ENCODE data around the gene FOXN3. TPM values are rescaled to one million over a fixed set of nuclear protein-coding genes. Genes with fewer than 3 reads are reported as not detected.

FOXN3 gene
- total RNA-seq, 2 experiments from 2014 or later: 124 to 127 TPM

DNA sequence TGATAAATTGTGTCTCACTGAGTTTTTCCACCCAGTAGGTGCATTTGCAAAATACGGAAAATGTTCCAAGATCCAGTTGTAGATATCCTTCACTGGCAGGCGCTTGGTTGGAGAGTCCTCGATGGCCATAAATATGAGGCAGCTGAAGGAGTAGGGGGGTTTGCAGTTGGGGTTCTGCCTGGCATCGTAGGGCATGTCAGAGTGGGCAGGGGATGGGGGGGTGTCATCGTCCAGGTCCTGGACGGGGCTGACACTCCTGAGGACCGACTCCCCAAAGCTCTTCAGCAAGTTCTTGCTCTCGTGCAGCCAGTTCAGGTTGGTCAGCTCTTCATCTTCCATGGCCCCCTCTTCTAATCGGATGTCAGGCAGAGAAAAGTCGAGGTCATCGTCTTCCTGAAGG lies 5.1 kb downstream of the FOXN3 start:
- TF ChIP-seq, protein P1, sequence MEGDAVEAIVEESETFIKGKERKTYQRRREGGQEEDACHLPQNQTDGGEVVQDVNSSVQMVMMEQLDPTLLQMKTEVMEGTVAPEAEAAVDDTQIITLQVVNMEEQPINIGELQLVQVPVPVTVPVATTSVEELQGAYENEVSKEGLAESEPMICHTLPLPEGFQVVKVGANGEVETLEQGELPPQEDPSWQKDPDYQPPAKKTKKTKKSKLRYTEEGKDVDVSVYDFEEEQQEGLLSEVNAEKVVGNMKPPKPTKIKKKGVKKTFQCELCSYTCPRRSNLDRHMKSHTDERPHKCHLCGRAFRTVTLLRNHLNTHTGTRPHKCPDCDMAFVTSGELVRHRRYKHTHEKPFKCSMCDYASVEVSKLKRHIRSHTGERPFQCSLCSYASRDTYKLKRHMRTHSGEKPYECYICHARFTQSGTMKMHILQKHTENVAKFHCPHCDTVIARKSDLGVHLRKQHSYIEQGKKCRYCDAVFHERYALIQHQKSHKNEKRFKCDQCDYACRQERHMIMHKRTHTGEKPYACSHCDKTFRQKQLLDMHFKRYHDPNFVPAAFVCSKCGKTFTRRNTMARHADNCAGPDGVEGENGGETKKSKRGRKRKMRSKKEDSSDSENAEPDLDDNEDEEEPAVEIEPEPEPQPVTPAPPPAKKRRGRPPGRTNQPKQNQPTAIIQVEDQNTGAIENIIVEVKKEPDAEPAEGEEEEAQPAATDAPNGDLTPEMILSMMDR (IDR thresholded peaks at IDR 0.05): no peak
- POLR2A ChIA-PET: no interaction called here
- H3K9me3 Mint-ChIP-seq: no peaks in the 10 kb centered on the region
- ATAC-seq (ENCODE audit: poor library complexity) (no peak), DNase-seq (no peak)
- H3K4me1 Mint-ChIP-seq (ENCODE audit: low read depth): peaks cover 81% of the 10 kb centered on the region
- Histone ChIP-seq H3K4me3 (ENCODE audit: low read length) (no peak overlapping the region), H3K9me3 (ENCODE audit: control insufficient read depth in 1 of 2, insufficient read depth in 1 of 2, low read length in 2 of 2) (no peaks in the 10 kb centered on the region), H3K36me3 (ENCODE audit: insufficient read depth, low read length) (peaks cover 21% of the 10 kb centered on the region), H3K4me1 (ENCODE audit: insufficient read depth, low read length) (peaks cover 42% of the 10 kb centered on the region), H3K27ac (ENCODE audit: low read depth in 1 of 2, low read length in 2 of 2) (no peak overlapping the region), H3K27me3 (ENCODE audit: control insufficient read depth in 1 of 2, insufficient read depth in 2 of 2, low read length in 2 of 2) (no peaks in the 10 kb centered on the region)
- no peak overlapping the region for H3K27ac Mint-ChIP-seq
- no peaks in the 10 kb centered on the region for H3K27me3 Mint-ChIP-seq
- peaks cover 53% of the 10 kb centered on the region for H3K36me3 Mint-ChIP-seq (ENCODE audit: low read depth)
- intact Hi-C loops (cut with DNase I, micrococcal nuclease): loop anchor here in 1 of 2 experiments (5.0 to 10.0 kb wide), 2 partner anchors 40 to 587 kb away; partner anchors contain the start of gene TTC8
- H3K4me3 Mint-ChIP-seq: no peak overlapping the region
- CTCF ChIA-PET: no interaction called here

DNA sequence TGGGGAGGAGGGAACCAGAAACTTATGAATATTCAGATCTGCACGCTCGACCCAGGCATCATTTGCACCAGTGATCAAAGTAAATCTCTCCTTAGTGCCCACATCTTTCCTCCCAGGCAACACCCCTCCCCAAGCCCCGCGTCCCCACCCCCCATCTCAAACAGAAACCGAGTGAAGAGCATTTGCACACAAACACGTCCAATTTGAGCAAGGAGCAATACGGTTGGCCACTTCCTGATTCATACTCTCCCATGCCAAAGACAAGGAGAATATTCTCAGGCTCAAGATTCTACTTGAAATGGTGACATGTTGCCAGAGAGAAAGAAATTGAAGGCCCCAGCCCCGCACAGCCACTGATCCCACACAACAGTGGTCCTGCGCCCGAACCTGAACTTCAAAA lies 7.1 kb downstream of the FOXN3 start:
- Histone ChIP-seq H3K27me3 (ENCODE audit: control insufficient read depth in 1 of 2, insufficient read depth in 2 of 2, low read length in 2 of 2) (no peaks in the 10 kb centered on the region), H3K27ac (ENCODE audit: low read depth in 1 of 2, low read length in 2 of 2) (no peak overlapping the region), H3K4me1 (ENCODE audit: insufficient read depth, low read length) (peaks cover 38% of the 10 kb centered on the region), H3K36me3 (ENCODE audit: insufficient read depth, low read length) (peaks cover 21% of the 10 kb centered on the region), H3K9me3 (ENCODE audit: control insufficient read depth in 1 of 2, insufficient read depth in 1 of 2, low read length in 2 of 2) (no peaks in the 10 kb centered on the region), H3K4me3 (ENCODE audit: low read length) (no peak overlapping the region)
- ATAC-seq (ENCODE audit: poor library complexity) (no peak), DNase-seq (no peak)
- ChIA-PET POLR2A (interaction anchor here (1.2 kb wide), 1 partner anchor 366 kb away, joined by 3 read pairs; no protein-coding TSS in a partner anchor), CTCF (no interaction called here)
- intact Hi-C loops (cut with DNase I, micrococcal nuclease): loop anchor here in 1 of 2 experiments (5.0 to 10.0 kb wide), 2 partner anchors 38 to 585 kb away; partner anchors contain the start of gene TTC8
- peaks cover 82% of the 10 kb centered on the region for H3K4me1 Mint-ChIP-seq (ENCODE audit: low read depth)
- H3K27ac Mint-ChIP-seq: no peak overlapping the region
- TF ChIP-seq, protein P1 (IDR thresholded peaks at IDR 0.05): no peak
- H3K4me3 Mint-ChIP-seq: peak overlapping the region; percentile 25
- H3K9me3 Mint-ChIP-seq: no peaks in the 10 kb centered on the region
- peaks cover 59% of the 10 kb centered on the region for H3K36me3 Mint-ChIP-seq (ENCODE audit: low read depth)
- no peaks in the 10 kb centered on the region for H3K27me3 Mint-ChIP-seq

DNA sequence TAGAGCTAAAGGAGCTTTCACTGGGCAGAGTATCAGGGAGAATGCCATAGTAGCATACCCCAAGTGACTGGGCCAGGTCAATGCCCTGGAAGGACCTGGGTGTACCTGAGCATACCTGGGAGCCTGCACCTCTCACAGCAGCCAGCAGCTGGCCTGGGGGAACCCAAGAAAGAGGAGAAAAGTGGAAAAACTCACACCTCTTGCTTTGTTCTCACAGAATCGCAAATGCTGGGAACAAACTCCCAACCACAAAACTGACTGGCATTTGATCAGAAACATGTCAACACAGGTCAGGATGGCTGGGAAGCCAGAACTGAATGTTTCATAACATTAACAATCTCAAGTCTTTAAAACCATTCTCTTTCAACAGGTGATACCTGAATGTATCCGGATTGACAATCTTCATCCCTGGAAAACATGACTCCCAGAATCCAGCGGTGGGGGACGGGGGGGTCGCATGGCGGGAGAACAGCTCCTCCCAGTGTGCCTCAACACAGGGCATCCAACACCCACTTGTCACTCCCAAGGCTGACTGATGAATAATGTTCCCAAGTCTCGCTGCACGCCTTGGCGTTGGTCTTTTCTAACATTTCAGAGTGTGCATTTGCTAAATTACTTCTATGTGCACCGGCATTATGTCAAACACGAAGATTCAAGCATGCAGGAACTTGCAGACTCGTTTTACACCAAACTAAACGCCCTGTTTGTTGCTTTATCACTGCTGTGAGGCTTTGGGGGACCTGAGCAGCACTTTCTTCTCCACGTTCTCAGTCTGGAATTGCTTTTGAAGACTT lies 7.9 kb downstream of the FOXN3 start:
- ChIA-PET CTCF (interaction anchor here (0.6 to 1.4 kb wide), 2 partner anchors 13 to 19 kb away, joined by 3 to 5 read pairs; no protein-coding TSS in a partner anchor), POLR2A (interaction anchor here (1.2 kb wide), 1 partner anchor 367 kb away, joined by 3 read pairs; no protein-coding TSS in a partner anchor)
- Mint-ChIP-seq H3K27ac (no peak overlapping the region), H3K27me3 (no peaks in the 10 kb centered on the region), H3K9me3 (no peaks in the 10 kb centered on the region), H3K36me3 (ENCODE audit: low read depth) (peaks cover 59% of the 10 kb centered on the region), H3K4me3 (no peak overlapping the region), H3K4me1 (ENCODE audit: low read depth) (peaks cover 81% of the 10 kb centered on the region)
- Histone ChIP-seq H3K36me3 (ENCODE audit: insufficient read depth, low read length) (peaks cover 25% of the 10 kb centered on the region), H3K27ac (ENCODE audit: low read depth in 1 of 2, low read length in 2 of 2) (no peak overlapping the region), H3K4me1 (ENCODE audit: insufficient read depth, low read length) (peaks cover 38% of the 10 kb centered on the region), H3K9me3 (ENCODE audit: control insufficient read depth in 1 of 2, insufficient read depth in 1 of 2, low read length in 2 of 2) (no peaks in the 10 kb centered on the region), H3K4me3 (ENCODE audit: low read length) (no peak overlapping the region), H3K27me3 (ENCODE audit: control insufficient read depth in 1 of 2, insufficient read depth in 2 of 2, low read length in 2 of 2) (no peaks in the 10 kb centered on the region)
- no peak for DNase-seq
- intact Hi-C loops (cut with DNase I, micrococcal nuclease): no loop called here
- TF ChIP-seq, protein P1 (IDR thresholded peaks at IDR 0.05): no peak
- no peak for ATAC-seq (ENCODE audit: poor library complexity)
